HEK293 (cell line): ENCODE measurements around the gene TTLL1.

ENCODE experiments used
- CTCF ChIA-PET: fragments of 350-600 bp; formaldehyde crosslinking; extraction: SDS; loops from one replicate; lab custom pipeline; 2021; ENCODE audit warnings: antibody characterized with exemption; lab: Yijun Ruan, JAX
- POLR2A ChIA-PET: fragments of 300-600 bp; formaldehyde crosslinking; extraction: SDS; loops from one replicate; lab custom pipeline; 2020; ENCODE audit warnings: antibody characterized with exemption, inconsistent platforms; lab: Yijun Ruan, JAX
- H3K27ac ChIP-seq: fragments of 200-500 bp; sonication (Bioruptor generic); 2 replicates; pipeline ENCODE4 v1.5.1; 2014; ENCODE audit warnings: low read depth, low read length, control low read depth, inconsistent platforms; ENCODE audit errors: extremely low read depth
- H3K36me3 ChIP-seq, 2 experiments: fragments of 200-500 bp in 1 of 2; sonication (Bioruptor generic) in 1 of 2; 1 replicate in 1 of 2; 2 replicates in 1 of 2; pipeline ENCODE4 v1.5.1; 2014 to 2017; ENCODE audit warnings: inconsistent platforms in 2 of 2, low read length in 2 of 2; ENCODE audit not compliant: control insufficient read depth in 2 of 2, insufficient read depth in 1 of 2
- H3K4me1 ChIP-seq: fragments of 200-500 bp; sonication (Bioruptor generic); 2 replicates; pipeline ENCODE4 v1.5.1; 2014; ENCODE audit warnings: mild to moderate bottlenecking, low read length, inconsistent platforms; ENCODE audit not compliant: control insufficient read depth, insufficient read depth
- H3K4me3 ChIP-seq: 2 replicates; pipeline ENCODE4 v1.5.1; 2011; ENCODE audit warnings: low read depth, mild to moderate bottlenecking, control low read depth, low read length, moderate library complexity
- H3K9me3 ChIP-seq: fragments of 200-500 bp; sonication (Bioruptor generic); 2 replicates; pipeline ENCODE4 v1.5.1; 2014; ENCODE audit warnings: low read depth, low read length, inconsistent platforms; ENCODE audit not compliant: control insufficient read depth, insufficient read depth
- EGR2 ChIP-seq: fragments of 450-650 bp; formaldehyde crosslinking; IDR thresholded peaks from 2 replicates; pipeline ENCODE4 v1.5.1; 2016; ENCODE audit warnings: low read depth, missing biosample characterization, missing genetic modification characterization
- HOXD13 ChIP-seq: sonication (generic); formaldehyde crosslinking; IDR thresholded peaks from 2 replicates; pipeline ENCODE4 v1.8.0; 2022; ENCODE audit warnings: missing genetic modification reagents, borderline replicate concordance
- KLF7 ChIP-seq: fragments of 450-650 bp; formaldehyde crosslinking; IDR thresholded peaks from 2 replicates; pipeline ENCODE4 v1.5.1; 2016; ENCODE audit warnings: missing biosample characterization, missing genetic modification characterization, borderline replicate concordance
- SETDB1 ChIP-seq: IDR thresholded peaks from one replicate; pipeline ENCODE4 v1.6.1; 2017; ENCODE audit warnings: mild to moderate bottlenecking, low read length, moderate library complexity, mixed read lengths; ENCODE audit not compliant: insufficient read length
- ZBTB20 ChIP-seq: fragments of 450-650 bp; formaldehyde crosslinking; IDR thresholded peaks from 2 replicates; pipeline ENCODE4 v1.5.1; 2016; ENCODE audit warnings: missing biosample characterization, missing genetic modification characterization
- ZBTB8A ChIP-seq: fragments of 450-650 bp; formaldehyde crosslinking; IDR thresholded peaks from 2 replicates; pipeline ENCODE4 v1.5.1; 2016; ENCODE audit warnings: missing biosample characterization, missing genetic modification characterization
- ZFP41 ChIP-seq: fragments of 450-650 bp; formaldehyde crosslinking; IDR thresholded peaks from 2 replicates; pipeline ENCODE4 v1.5.1; 2016; ENCODE audit warnings: missing biosample characterization, missing genetic modification characterization, borderline replicate concordance
- ZNF274 ChIP-seq, 2 experiments: fragments of 200-500 bp in 1 of 2; fragments of 450-650 bp in 1 of 2; sonication (Bioruptor generic) in 1 of 2; formaldehyde crosslinking in 1 of 2; IDR thresholded peaks; 2 replicates each; pipeline versions ENCODE4 v1.5.1 to v1.6.1; 2014 to 2016; ENCODE audit warnings: borderline replicate concordance in 1 of 2, inconsistent platforms in 1 of 2, low read length in 1 of 2, missing biosample characterization in 1 of 2, missing genetic modification characterization in 1 of 2
- ZNF335 ChIP-seq: fragments of 450-650 bp; formaldehyde crosslinking; conservative IDR thresholded peaks from 2 replicates; pipeline ENCODE4 v1.5.1; 2016; ENCODE audit warnings: missing biosample characterization, missing genetic modification characterization
- ZNF341 ChIP-seq: fragments of 450-650 bp; formaldehyde crosslinking; IDR thresholded peaks from 2 replicates; pipeline ENCODE4; 2016; ENCODE audit warnings: low read depth, missing biosample characterization, missing genetic modification characterization
- ZNF391 ChIP-seq: fragments of 450-650 bp; formaldehyde crosslinking; IDR thresholded peaks from 2 replicates; pipeline ENCODE4 v1.5.1; 2016; ENCODE audit warnings: low read depth, missing biosample characterization, missing genetic modification characterization, borderline replicate concordance
- ZNF510 ChIP-seq: fragments of 450-650 bp; formaldehyde crosslinking; IDR thresholded peaks from 2 replicates; pipeline ENCODE4 v1.5.1; 2018; ENCODE audit warnings: mild to moderate bottlenecking, missing genetic modification characterization, missing biosample characterization; ENCODE audit not compliant: insufficient replicate concordance
- ZNF530 ChIP-seq: fragments of 450-650 bp; formaldehyde crosslinking; IDR thresholded peaks from 2 replicates; pipeline ENCODE4 v1.5.1; 2016; ENCODE audit warnings: low read depth, missing biosample characterization, missing genetic modification characterization
- ZNF555 ChIP-seq: fragments of 450-650 bp; formaldehyde crosslinking; conservative IDR thresholded peaks from 2 replicates; pipeline ENCODE4 v1.5.1; 2017; ENCODE audit warnings: missing biosample characterization, mild to moderate bottlenecking, missing genetic modification characterization, inconsistent platforms
- TF ChIP-seq, protein P1 (sequence below): fragments of 450-650 bp; formaldehyde crosslinking; IDR thresholded peaks from 2 replicates; pipeline ENCODE4 v1.5.1; 2017; ENCODE audit warnings: missing biosample characterization, missing genetic modification characterization

TTLL1 gene

DNA sequence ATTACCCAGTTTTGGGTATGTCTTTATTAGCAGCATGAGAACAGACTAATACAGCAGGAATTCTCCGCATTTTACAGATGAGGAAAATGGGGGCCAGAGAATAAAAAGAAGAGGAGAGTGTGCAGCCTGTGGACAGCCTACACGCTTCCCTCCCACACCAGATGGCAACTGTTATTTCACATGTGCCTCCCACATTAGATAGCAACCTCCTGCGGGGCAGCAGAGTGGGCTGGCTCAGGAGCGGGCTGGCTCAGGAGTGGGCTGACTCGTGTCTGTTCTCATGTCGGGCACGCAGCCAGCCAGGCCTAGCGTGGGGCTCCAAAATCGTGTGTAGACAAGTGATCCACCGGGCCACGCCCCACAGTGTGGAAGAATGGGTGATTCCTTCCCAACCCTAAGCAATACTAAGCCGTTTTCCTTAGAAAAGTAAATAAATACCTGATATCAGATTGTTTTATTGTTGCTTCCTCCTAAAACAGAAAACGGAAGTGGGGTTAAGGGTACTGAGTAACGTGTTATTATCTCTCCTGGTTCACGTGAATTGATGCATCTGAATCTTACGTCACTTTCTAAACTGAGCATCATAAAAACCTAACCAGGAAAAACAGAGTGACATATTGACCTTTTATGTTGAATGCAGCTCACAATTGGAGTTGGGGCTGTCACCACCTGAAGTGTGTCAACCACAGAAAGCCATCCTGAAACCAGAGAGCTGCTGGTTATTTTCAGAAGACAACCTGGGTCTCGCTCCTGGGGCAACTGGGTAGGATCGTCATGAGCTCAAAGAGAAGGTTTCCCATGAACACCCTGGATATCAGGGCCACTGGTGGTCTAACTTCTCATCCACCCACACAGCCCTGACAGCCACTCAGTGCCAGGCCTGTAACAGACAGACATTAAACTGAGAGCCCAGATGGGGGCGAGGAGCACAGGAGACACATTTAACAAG lies 3.3 kb downstream of the TTLL1 start (continued):
- TF ChIP-seq SETDB1 (peak; percentile 12), EGR2 (tag by site-specific recombination) (peak; percentile 98), ZBTB8A (tag by site-specific recombination) (0 out of 2 replicates have a peak, but pooled peaks have one; percentile 19)

DNA sequence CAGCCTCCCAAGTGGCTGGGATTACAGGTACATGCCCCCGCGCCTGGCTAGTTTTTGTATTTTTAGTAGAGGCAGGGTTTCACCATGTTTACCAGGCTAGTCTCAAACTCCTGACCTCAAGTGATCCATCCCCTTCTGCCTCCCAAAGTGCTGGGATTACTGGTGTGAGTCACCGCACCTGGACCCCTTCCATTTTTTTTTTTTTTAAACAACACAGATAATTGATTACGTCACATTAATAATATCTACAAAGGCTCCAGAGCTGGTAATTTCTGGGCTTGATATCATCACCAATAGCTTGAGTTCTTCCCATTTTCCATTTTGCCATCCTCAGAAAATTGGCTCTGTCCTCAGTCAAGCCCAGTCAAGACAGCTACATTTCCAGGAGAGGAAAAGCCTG lies 7.2 kb downstream of the TTLL1 start:
- ChIA-PET POLR2A (interaction anchor here (0.6 kb wide), 1 partner anchor 28 kb away, joined by 4 read pairs; no protein-coding TSS in a partner anchor), CTCF (no interaction called here)
- Histone ChIP-seq H3K4me1 (no peaks in the 10 kb centered on the region), H3K27ac (no peak overlapping the region), H3K36me3 (no peaks in the 10 kb centered on the region), H3K4me3 (no peak overlapping the region), H3K9me3 (no peaks in the 10 kb centered on the region)
- TF ChIP-seq ZNF391 (tag by site-specific recombination) = no peak

DNA sequence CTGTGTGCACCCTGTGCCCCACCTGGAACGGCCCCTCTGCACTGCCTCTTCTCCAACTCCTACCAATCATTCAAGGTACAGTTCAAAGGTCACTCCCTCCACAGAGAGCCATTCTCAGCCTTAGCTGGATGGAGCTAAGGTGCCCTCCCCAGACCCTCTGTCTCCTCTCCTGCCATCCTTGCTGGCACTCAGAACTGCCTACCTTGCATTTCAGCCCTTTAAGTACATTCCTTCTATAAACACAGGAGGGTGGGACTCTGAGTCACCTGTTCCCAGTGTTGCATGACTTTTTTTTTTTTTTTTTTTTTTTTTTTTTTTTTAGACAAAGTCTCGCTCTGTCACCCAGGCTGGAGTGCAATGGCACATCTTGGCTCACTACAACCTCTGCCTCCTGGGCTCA lies 8.6 kb downstream of the TTLL1 start:
- no peak for TF ChIP-seq ZNF335 (tag by site-specific recombination)
- TF ChIP-seq KLF7 (tag by site-specific recombination) = no peak
- TF ChIP-seq ZNF555 (tag by site-specific recombination) = no peak
- TF ChIP-seq, all 188 proteins: peak for 0
- POLR2A ChIA-PET = no interaction called here
- CTCF ChIA-PET = no interaction called here
- no peaks in the 10 kb centered on the region for H3K9me3 ChIP-seq
- H3K36me3 ChIP-seq = no peaks in the 10 kb centered on the region
- H3K27ac ChIP-seq = no peak overlapping the region
- no peaks in the 10 kb centered on the region for H3K4me1 ChIP-seq
- H3K4me3 ChIP-seq = no peak overlapping the region

DNA sequence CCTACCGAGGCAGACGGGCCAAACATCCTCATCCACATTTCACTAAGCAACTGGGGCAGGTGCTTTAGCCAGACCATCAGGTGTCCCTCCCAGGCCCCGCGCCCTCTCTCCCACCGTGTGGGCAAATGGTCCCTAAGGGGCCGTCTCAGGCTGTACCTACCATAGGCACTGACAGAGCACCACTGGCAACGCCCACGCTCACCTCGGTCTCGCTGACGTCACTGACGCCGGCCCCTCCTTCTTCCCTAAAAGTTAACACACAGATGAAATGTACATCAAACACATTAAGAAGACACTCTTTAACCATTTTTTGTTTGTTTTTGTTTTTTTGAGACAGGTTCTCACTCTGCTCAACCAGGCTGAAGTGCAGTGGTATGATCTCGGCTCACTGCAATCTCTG lies 9.4 kb downstream of the TTLL1 start:
- POLR2A ChIA-PET = no interaction called here
- CTCF ChIA-PET = no interaction called here

DNA sequence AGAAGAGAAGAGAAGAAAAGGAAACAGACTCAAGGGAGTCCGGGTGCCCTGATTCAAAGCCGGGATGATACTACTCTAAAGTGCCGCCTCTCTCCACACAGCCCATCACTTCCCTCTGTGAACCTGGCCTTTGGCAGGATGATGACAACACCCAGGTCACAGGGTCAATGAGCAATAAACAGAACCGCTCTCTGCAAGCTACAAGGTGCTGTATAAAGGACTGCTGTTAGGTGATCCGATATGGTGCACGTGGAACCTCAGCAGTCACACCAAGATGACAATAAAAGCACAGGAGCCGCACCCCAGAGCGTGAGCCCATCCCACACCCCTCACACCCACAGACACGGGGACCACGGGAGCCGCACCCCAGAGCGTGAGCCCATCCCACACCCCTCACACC lies 10.7 kb downstream of the TTLL1 start:
- H3K9me3 ChIP-seq = no peaks in the 10 kb centered on the region
- no peak overlapping the region for H3K4me3 ChIP-seq
- H3K4me1 ChIP-seq = no peaks in the 10 kb centered on the region
- ChIA-PET CTCF (interaction anchor here (0.6 to 1.1 kb wide), 4 partner anchors 11 to 1122 kb away, joined by 3 to 5 read pairs (median 3); no protein-coding TSS in a partner anchor), POLR2A (interaction anchor here (1.0 kb wide), 1 partner anchor 8 kb away, joined by 3 read pairs; no protein-coding TSS in a partner anchor)
- H3K27ac ChIP-seq = no peak overlapping the region
- no peaks in the 10 kb centered on the region for H3K36me3 ChIP-seq
- TF ChIP-seq HOXD13 (no peak), ZNF510 (no peak), ZFP41 (no peak), ZNF341 (no peak), ZNF274 (IDR thresholded peaks at IDR 0.05; ENCODE audit: low read length) (no peak), ZNF274 (tag by site-specific recombination; IDR thresholded peaks at IDR 0.05; ENCODE audit: borderline replicate concordance) (no peak), ZNF530 (tag by site-specific recombination) (no peak), ZBTB20 (tag by site-specific recombination) (no peak)
- TF ChIP-seq, protein P1, sequence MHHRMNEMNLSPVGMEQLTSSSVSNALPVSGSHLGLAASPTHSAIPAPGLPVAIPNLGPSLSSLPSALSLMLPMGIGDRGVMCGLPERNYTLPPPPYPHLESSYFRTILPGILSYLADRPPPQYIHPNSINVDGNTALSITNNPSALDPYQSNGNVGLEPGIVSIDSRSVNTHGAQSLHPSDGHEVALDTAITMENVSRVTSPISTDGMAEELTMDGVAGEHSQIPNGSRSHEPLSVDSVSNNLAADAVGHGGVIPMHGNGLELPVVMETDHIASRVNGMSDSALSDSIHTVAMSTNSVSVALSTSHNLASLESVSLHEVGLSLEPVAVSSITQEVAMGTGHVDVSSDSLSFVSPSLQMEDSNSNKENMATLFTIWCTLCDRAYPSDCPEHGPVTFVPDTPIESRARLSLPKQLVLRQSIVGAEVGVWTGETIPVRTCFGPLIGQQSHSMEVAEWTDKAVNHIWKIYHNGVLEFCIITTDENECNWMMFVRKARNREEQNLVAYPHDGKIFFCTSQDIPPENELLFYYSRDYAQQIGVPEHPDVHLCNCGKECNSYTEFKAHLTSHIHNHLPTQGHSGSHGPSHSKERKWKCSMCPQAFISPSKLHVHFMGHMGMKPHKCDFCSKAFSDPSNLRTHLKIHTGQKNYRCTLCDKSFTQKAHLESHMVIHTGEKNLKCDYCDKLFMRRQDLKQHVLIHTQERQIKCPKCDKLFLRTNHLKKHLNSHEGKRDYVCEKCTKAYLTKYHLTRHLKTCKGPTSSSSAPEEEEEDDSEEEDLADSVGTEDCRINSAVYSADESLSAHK (tag by site-specific recombination) = no peak

More for the DNA sequence above, 9.4 kb downstream of the TTLL1 start:
- no peaks in the 10 kb centered on the region for H3K9me3 ChIP-seq
- H3K4me1 ChIP-seq = no peaks in the 10 kb centered on the region
- H3K27ac ChIP-seq = no peak overlapping the region
- TF ChIP-seq, protein P1 (tag by site-specific recombination) = no peak
- no peak overlapping the region for H3K4me3 ChIP-seq
- no peaks in the 10 kb centered on the region for H3K36me3 ChIP-seq
